Fibroblast of pulmonary artery (primary cell): ENCODE measurements around the gene CDK17.
A peak's percentile ranks its signal among the peaks of the same experiment; 100 is the strongest.

Experiments
- DNase-seq: peaks from one replicate; pipeline ENCODE4 v3.0.0-alpha.2; 2010; ENCODE audit warnings: low read depth
- H3K4me3 ChIP-seq: replicated peaks from 2 replicates; pipeline ENCODE4 v1.5.1; 2011; ENCODE audit warnings: low read depth, mild to moderate bottlenecking, control low read depth, low read length, moderate library complexity
- CTCF ChIP-seq: IDR thresholded peaks from 2 replicates; pipeline ENCODE4 v1.5.1; 2011; ENCODE audit warnings: mild to moderate bottlenecking, control low read depth, low read length, inconsistent platforms; ENCODE audit errors: missing control alignments

Gene CDK17

GRCh38 chr12:96366381-96366654 is 33.9 kb downstream of the CDK17 start:
- no peak overlapping the region for H3K4me3 ChIP-seq
- DNase-seq, result no peak
- no peak for TF ChIP-seq CTCF

- TF ChIP-seq CTCF, result no peak
- DNase-seq, result no peak
- H3K4me3 ChIP-seq, result no peak overlapping the region
Measured at GRCh38 chr12:96365604-96366380, 34.4 kb downstream of the CDK17 start.

- no peak for TF ChIP-seq CTCF
- no peak for DNase-seq
- H3K4me3 ChIP-seq, result no peak overlapping the region
Measured at GRCh38 chr12:96364092-96364700, 36.0 kb downstream of the CDK17 start.

- no peak for TF ChIP-seq CTCF
- DNase-seq, result peak; percentile 24
Measured at GRCh38 chr12:96361074-96361473, 39.2 kb downstream of the CDK17 start.

GRCh38 chr12:96360550-96360949 is 39.7 kb downstream of the CDK17 start:
- DNase-seq, result no peak
- no peak for TF ChIP-seq CTCF
- H3K4me3 ChIP-seq, result no peak overlapping the region

More at GRCh38 chr12:96361074-96361473, 39.2 kb downstream of the CDK17 start:
- no peak overlapping the region for H3K4me3 ChIP-seq

GRCh38 chr12:96359328-96359727 is 40.9 kb downstream of the CDK17 start:
- peak; percentile 25 for DNase-seq

More at GRCh38 chr12:96359328-96359727, 40.9 kb downstream of the CDK17 start:
- no peak overlapping the region for H3K4me3 ChIP-seq
- no peak for TF ChIP-seq CTCF
